ENCODE measurements around the gene HOXC5.

Gene HOXC5

GRCh38 chr12:54019924-54020590, 12.8 kb upstream of the HOXC5 start:
- no peak for DNase-seq (ENCODE audit: low read depth)

- DNase-seq (ENCODE audit: low read depth): no peak
Measured at GRCh38 chr12:54020591-54021405, 12.1 kb upstream of the HOXC5 start.

GRCh38 chr12:54021432-54022013, 11.3 kb upstream of the HOXC5 start:
- no peak for DNase-seq (ENCODE audit: low read depth)

- DNase-seq (ENCODE audit: low read depth): no peak
Measured at GRCh38 chr12:54022960-54023884, 9.6 kb upstream of the HOXC5 start.

GRCh38 chr12:54024127-54024526, 8.7 kb upstream of the HOXC5 start:
- DNase-seq (ENCODE audit: low read depth): no peak

GRCh38 chr12:54024581-54025305, 8.1 kb upstream of the HOXC5 start:
- DNase-seq (ENCODE audit: low read depth): no peak

- no peak for DNase-seq (ENCODE audit: low read depth)
Measured at GRCh38 chr12:54025499-54026405, 7.1 kb upstream of the HOXC5 start.

GRCh38 chr12:54026640-54027441, 6.0 kb upstream of the HOXC5 start:
- no peak for DNase-seq (ENCODE audit: low read depth)

GRCh38 chr12:54027442-54027786, 5.4 kb upstream of the HOXC5 start:
- no peak for DNase-seq (ENCODE audit: low read depth)

- DNase-seq (ENCODE audit: low read depth): no peak
Measured at GRCh38 chr12:54028314-54029201, 4.3 kb upstream of the HOXC5 start, which contains the start of gene HOXC6. TSS of gene HOXC6 (plus strand) at chr12:54028440. CDS start at chr12:54028522, 82 bp downstream.

- DNase-seq (ENCODE audit: low read depth): no peak
Measured at GRCh38 chr12:54029529-54030441, 3.1 kb upstream of the HOXC5 start.

GRCh38 chr12:54030442-54030801, 2.4 kb upstream of the HOXC5 start:
- DNase-seq (ENCODE audit: low read depth): no peak

- no peak for DNase-seq (ENCODE audit: low read depth)
Measured at GRCh38 chr12:54030889-54031471, 1.9 kb upstream of the HOXC5 start.

GRCh38 chr12:54031480-54031879, 1.4 kb upstream of the HOXC5 start:
- no peak for DNase-seq (ENCODE audit: low read depth)

- no peak for DNase-seq (ENCODE audit: low read depth)
Measured at GRCh38 chr12:54032086-54032619, 697 bp upstream of the HOXC5 start.

GRCh38 chr12:54033106-54033979, 493 bp downstream of the HOXC5 start:
- no peak for DNase-seq (ENCODE audit: low read depth)
